Keratinocyte (primary cell): ENCODE results near the gene CCDC85B.
A peak's percentile ranks its signal among the peaks of the same experiment; 100 is the strongest.

Experiments used
- EZH2 ChIP-seq: IDR thresholded peaks from one replicate; pipeline ENCODE4 v1.6.1; 2012; ENCODE audit warnings: inconsistent platforms, mild to moderate bottlenecking, low read length, moderate library complexity
- TF ChIP-seq, protein P1 (sequence below), 3 experiments: IDR thresholded peaks in 1 of 3; conservative IDR thresholded peaks in 1 of 3; optimal IDR thresholded peaks in 1 of 3; 2 replicates in 2 of 3; 3 replicates in 1 of 3; pipeline versions ENCODE3 to v1.5.1; 2011; ENCODE audit warnings: low read length in 3 of 3, mild to moderate bottlenecking in 3 of 3, moderate library complexity in 2 of 3, control low read depth in 1 of 3, inconsistent platforms in 1 of 3; ENCODE audit not compliant: insufficient read depth in 2 of 3; ENCODE audit errors: extremely low read depth in 1 of 3

- TF ChIP-seq, protein P1, sequence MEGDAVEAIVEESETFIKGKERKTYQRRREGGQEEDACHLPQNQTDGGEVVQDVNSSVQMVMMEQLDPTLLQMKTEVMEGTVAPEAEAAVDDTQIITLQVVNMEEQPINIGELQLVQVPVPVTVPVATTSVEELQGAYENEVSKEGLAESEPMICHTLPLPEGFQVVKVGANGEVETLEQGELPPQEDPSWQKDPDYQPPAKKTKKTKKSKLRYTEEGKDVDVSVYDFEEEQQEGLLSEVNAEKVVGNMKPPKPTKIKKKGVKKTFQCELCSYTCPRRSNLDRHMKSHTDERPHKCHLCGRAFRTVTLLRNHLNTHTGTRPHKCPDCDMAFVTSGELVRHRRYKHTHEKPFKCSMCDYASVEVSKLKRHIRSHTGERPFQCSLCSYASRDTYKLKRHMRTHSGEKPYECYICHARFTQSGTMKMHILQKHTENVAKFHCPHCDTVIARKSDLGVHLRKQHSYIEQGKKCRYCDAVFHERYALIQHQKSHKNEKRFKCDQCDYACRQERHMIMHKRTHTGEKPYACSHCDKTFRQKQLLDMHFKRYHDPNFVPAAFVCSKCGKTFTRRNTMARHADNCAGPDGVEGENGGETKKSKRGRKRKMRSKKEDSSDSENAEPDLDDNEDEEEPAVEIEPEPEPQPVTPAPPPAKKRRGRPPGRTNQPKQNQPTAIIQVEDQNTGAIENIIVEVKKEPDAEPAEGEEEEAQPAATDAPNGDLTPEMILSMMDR (optimal IDR thresholded peaks at IDR 0.05 in 1 of 3, IDR thresholded peaks at IDR 0.05 in 1 of 3, conservative IDR thresholded peaks at IDR 0.05 in 1 of 3; ENCODE audit: extremely low read depth in 1 of 3, insufficient read depth in 2 of 3, low read length in 3 of 3): peak; percentile 7 to 15 (median 8)
- TF ChIP-seq EZH2: no peak
Observed at GRCh38 chr11:65853246-65853979, 37.1 kb upstream of the CCDC85B start.
